ENCODE measurements around the gene TSPAN15.

Gene TSPAN15

GRCh38 chr10:69466158-69466490 lies 14.9 kb downstream of the TSPAN15 start:
- no peak for DNase-seq (ENCODE audit: low spot score)

- DNase-seq (ENCODE audit: low spot score) = peak; percentile 73
Observed at GRCh38 chr10:69466689-69467088, 15.4 kb downstream of the TSPAN15 start.

GRCh38 chr10:69467928-69468750 lies 16.9 kb downstream of the TSPAN15 start:
- DNase-seq (ENCODE audit: low spot score) = no peak

GRCh38 chr10:69468751-69469089 lies 17.5 kb downstream of the TSPAN15 start:
- no peak for DNase-seq (ENCODE audit: low spot score)

GRCh38 chr10:69469976-69470375 lies 18.7 kb downstream of the TSPAN15 start:
- DNase-seq (ENCODE audit: low spot score) = no peak

- DNase-seq (ENCODE audit: low spot score) = no peak
Observed at GRCh38 chr10:69470463-69471384, 19.5 kb downstream of the TSPAN15 start.

- DNase-seq (ENCODE audit: low spot score) = no peak
Observed at GRCh38 chr10:69472142-69472541, 20.9 kb downstream of the TSPAN15 start.

GRCh38 chr10:69472544-69472943 lies 21.3 kb downstream of the TSPAN15 start:
- DNase-seq (ENCODE audit: low spot score) = no peak

GRCh38 chr10:69473304-69473990 lies 22.2 kb downstream of the TSPAN15 start:
- no peak for DNase-seq (ENCODE audit: low spot score)

- no peak for DNase-seq (ENCODE audit: low spot score)
Observed at GRCh38 chr10:69474742-69475432, 23.6 kb downstream of the TSPAN15 start.

GRCh38 chr10:69475433-69475830 lies 24.2 kb downstream of the TSPAN15 start:
- DNase-seq (ENCODE audit: low spot score) = no peak

- DNase-seq (ENCODE audit: low spot score) = peak; percentile 84
Observed at GRCh38 chr10:69477968-69478597, 26.8 kb downstream of the TSPAN15 start.

- peak; percentile 69 for DNase-seq (ENCODE audit: low spot score)
Observed at GRCh38 chr10:69479240-69480067, 28.2 kb downstream of the TSPAN15 start.

GRCh38 chr10:69480068-69480412 lies 28.8 kb downstream of the TSPAN15 start:
- DNase-seq (ENCODE audit: low spot score) = no peak

- DNase-seq (ENCODE audit: low spot score) = peak; percentile 76
Observed at GRCh38 chr10:69481305-69481704, 30.0 kb downstream of the TSPAN15 start.

GRCh38 chr10:69481811-69482524 lies 30.7 kb downstream of the TSPAN15 start:
- DNase-seq (ENCODE audit: low spot score) = no peak

- no peak for DNase-seq (ENCODE audit: low spot score)
Observed at GRCh38 chr10:69483963-69484362, 32.7 kb downstream of the TSPAN15 start.

- DNase-seq (ENCODE audit: low spot score) = no peak
Observed at GRCh38 chr10:69484736-69485135, 33.5 kb downstream of the TSPAN15 start.

GRCh38 chr10:69486922-69487730 lies 35.9 kb downstream of the TSPAN15 start:
- no peak for DNase-seq (ENCODE audit: low spot score)
